Sigmoid colon (tissue), 4 donors: ENCODE data around the gene LPAR3.

Experiments
- EP300 ChIP-seq, 4 donors: sonication (generic); formaldehyde crosslinking; IDR thresholded peaks; one replicate each; pipeline ENCODE4 v1.6.1; 2017; ENCODE audit warnings: antibody characterized with exemption in 4 of 4
- POLR2A ChIP-seq, 2 donors: fragments of 450-650 bp; IDR thresholded peaks; one replicate each; pipeline ENCODE4 v1.6.1; 2016; ENCODE audit warnings: antibody characterized with exemption in 2 of 2, mild to moderate bottlenecking in 2 of 2, moderate library complexity in 2 of 2
- POLR2AphosphoS5 ChIP-seq, 4 donors: sonication (generic); formaldehyde crosslinking; IDR thresholded peaks; one replicate each; pipeline ENCODE4 v1.6.1; 2017; ENCODE audit warnings: antibody characterized with exemption in 4 of 4
- TF ChIP-seq, protein P1 (sequence below), 4 experiments: fragments of 450-650 bp in 3 of 4; fragments of 200-600 bp in 1 of 4; IDR thresholded peaks; one replicate each; pipeline ENCODE4 v1.5.1; 2016 to 2019; ENCODE audit warnings: antibody characterized with exemption in 4 of 4, mild to moderate bottlenecking in 3 of 4, moderate library complexity in 2 of 4

GRCh38 chr1:84776639-84777038 lies 116.4 kb downstream of the LPAR3 start:
- TF ChIP-seq, protein P1, sequence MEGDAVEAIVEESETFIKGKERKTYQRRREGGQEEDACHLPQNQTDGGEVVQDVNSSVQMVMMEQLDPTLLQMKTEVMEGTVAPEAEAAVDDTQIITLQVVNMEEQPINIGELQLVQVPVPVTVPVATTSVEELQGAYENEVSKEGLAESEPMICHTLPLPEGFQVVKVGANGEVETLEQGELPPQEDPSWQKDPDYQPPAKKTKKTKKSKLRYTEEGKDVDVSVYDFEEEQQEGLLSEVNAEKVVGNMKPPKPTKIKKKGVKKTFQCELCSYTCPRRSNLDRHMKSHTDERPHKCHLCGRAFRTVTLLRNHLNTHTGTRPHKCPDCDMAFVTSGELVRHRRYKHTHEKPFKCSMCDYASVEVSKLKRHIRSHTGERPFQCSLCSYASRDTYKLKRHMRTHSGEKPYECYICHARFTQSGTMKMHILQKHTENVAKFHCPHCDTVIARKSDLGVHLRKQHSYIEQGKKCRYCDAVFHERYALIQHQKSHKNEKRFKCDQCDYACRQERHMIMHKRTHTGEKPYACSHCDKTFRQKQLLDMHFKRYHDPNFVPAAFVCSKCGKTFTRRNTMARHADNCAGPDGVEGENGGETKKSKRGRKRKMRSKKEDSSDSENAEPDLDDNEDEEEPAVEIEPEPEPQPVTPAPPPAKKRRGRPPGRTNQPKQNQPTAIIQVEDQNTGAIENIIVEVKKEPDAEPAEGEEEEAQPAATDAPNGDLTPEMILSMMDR (IDR thresholded peaks at IDR 0.05): no peak
- TF ChIP-seq POLR2AphosphoS5 (IDR thresholded peaks at IDR 0.05) (no peak), POLR2A (IDR thresholded peaks at IDR 0.05) (no peak), EP300 (IDR thresholded peaks at IDR 0.05) (no peak)
